Panc1 (cell line): ENCODE results near the gene FFAR2. TPM values are rescaled to one million over a fixed set of nuclear protein-coding genes. Genes with fewer than 3 reads are reported as not detected.

Experiments
- ATAC-seq: fragments of 200-7000 bp; cut with Tn5 transposase; 2 replicates; pipeline ENCODE4 v1.9.1; 2020; ENCODE audit warnings: mild to moderate bottlenecking, moderate library complexity
- BruUV-seq: library from RNA; stranded (reverse); fragments of 400-500 nt; replicated peaks from 2 replicates; lab custom pipeline; 2021; lab: Mats Ljungman, UMichigan
- CTCF ChIA-PET: fragments of 300-600 bp; sonication (Branson Sonifier 250); formaldehyde crosslinking; loops from one replicate; lab custom pipeline; 2022; ENCODE audit warnings: antibody characterized with exemption; lab: Charles Lee
- POLR2A ChIA-PET: fragments of 300-600 bp; sonication (Branson Sonifier 250); formaldehyde crosslinking; loops from one replicate; lab custom pipeline; 2022; ENCODE audit warnings: antibody characterized with exemption; lab: Charles Lee
- DNase-seq: peaks from one replicate; pipeline ENCODE4 v3.0.0-alpha.2; 2010; ENCODE audit warnings: low read depth, low spot score
- H3K27ac ChIP-seq: 2 replicates; pipeline ENCODE4 v1.5.1; 2011; ENCODE audit warnings: mild to moderate bottlenecking, low read length, inconsistent platforms
- H3K27me3 ChIP-seq: fragments of 200-500 bp; sonication (Bioruptor generic); 2 replicates; pipeline ENCODE4 v1.6.0; 2014; ENCODE audit warnings: low read length, inconsistent platforms; ENCODE audit not compliant: control insufficient read depth, insufficient read depth
- H3K36me3 ChIP-seq: fragments of 200-500 bp; sonication (Bioruptor generic); 2 replicates; pipeline ENCODE4 v1.5.1; 2014; ENCODE audit warnings: inconsistent platforms, mild to moderate bottlenecking, low read length, moderate library complexity; ENCODE audit not compliant: control insufficient read depth, insufficient read depth
- H3K4me1 ChIP-seq: 2 replicates; pipeline ENCODE4 v1.5.1; 2011; ENCODE audit warnings: inconsistent platforms, mild to moderate bottlenecking, low read length, moderate library complexity; ENCODE audit not compliant: control insufficient read depth, insufficient read depth
- H3K4me3 ChIP-seq, 2 experiments: 2 replicates each; pipeline ENCODE4 v1.5.1; 2011 to 2012; ENCODE audit warnings: low read depth in 2 of 2, low read length in 2 of 2, mild to moderate bottlenecking in 2 of 2, inconsistent platforms in 1 of 2, moderate library complexity in 1 of 2
- H3K9me3 ChIP-seq: fragments of 200-500 bp; sonication (Bioruptor generic); 2 replicates; pipeline ENCODE4 v1.5.1; 2014; ENCODE audit warnings: low read depth, mild to moderate bottlenecking, inconsistent platforms, low read length, moderate library complexity; ENCODE audit not compliant: control insufficient read depth, insufficient read depth
- POLR2AphosphoS5 ChIP-seq: IDR thresholded peaks from 2 replicates; pipeline ENCODE4 v1.6.1; 2012; ENCODE audit warnings: mild to moderate bottlenecking, low read depth, low read length, moderate library complexity
- SIN3A ChIP-seq: IDR thresholded peaks from 2 replicates; pipeline ENCODE4 v1.6.1; 2012; ENCODE audit warnings: low read depth, mild to moderate bottlenecking, low read length, moderate library complexity, borderline replicate concordance; ENCODE audit not compliant: insufficient read depth
- in situ Hi-C: cut with HindIII; loops from 2 replicates; pipeline ENCODE4 v1.10.0; 2016; ENCODE audit warnings: low sequenced_read_pairs, low pct_unique_long_range_greater_than_20kb
- intact Hi-C: fragments of 100-400 bp; cut with micrococcal nuclease; formaldehyde crosslinking; loops from one replicate; pipeline ENCODE4 v1.10.0; 2022; ENCODE audit not compliant: unreplicated experiment
- total RNA-seq: library from RNA; stranded (reverse); gene quantifications from one replicate; pipeline ENCODE4 v1.2.1, GENCODE V29; 2021; ENCODE audit not compliant: unreplicated experiment
- TF ChIP-seq, protein P1 (sequence below), 2 experiments: IDR thresholded peaks; 2 replicates each; pipeline ENCODE4 v1.6.1; 2011 to 2012; ENCODE audit warnings: low read depth in 2 of 2, control low read depth in 1 of 2, low read length in 1 of 2, mild to moderate bottlenecking in 1 of 2, moderate library complexity in 1 of 2; ENCODE audit not compliant: insufficient read depth in 1 of 2
- TF ChIP-seq, protein P2 (sequence below): fragments of 450-650 bp; IDR thresholded peaks from 2 replicates; pipeline ENCODE4 v1.5.1; 2017; ENCODE audit warnings: mild to moderate bottlenecking

Gene FFAR2
- total RNA-seq, 1 experiment from 2014 or later = not detected

DNA sequence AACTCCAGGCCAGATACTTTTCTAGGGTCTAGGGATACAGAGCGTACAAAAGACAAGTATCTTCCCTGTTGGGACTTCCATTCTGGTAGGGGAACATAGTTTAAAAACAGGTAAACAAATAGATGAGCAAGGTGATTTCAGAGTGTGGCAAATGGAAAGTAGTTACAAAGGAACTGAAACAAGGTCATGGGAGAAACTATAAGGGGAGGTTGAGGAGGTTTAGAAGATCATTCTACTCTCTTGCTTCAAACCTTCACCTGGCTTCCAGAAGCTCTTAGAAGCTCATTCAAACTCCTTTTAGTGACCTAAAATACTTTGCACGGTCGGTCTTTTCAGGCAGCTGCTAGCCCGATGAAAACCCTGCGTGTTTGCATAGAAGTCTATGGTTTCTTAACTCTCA, 9.1 kb downstream of the FFAR2 start:
- Histone ChIP-seq H3K4me3 (no peak overlapping the region), H3K27me3 (peaks cover 4% of the 10 kb centered on the region), H3K4me1 (no peaks in the 10 kb centered on the region), H3K27ac (no peak overlapping the region), H3K36me3 (no peaks in the 10 kb centered on the region), H3K9me3 (no peaks in the 10 kb centered on the region)
- POLR2A ChIA-PET = no interaction called here
- in situ Hi-C loops = no loop called here
- BruUV-seq = no TSS peak
- TF ChIP-seq SIN3A = no peak
- no peak for TF ChIP-seq POLR2AphosphoS5
- TF ChIP-seq, protein P1, sequence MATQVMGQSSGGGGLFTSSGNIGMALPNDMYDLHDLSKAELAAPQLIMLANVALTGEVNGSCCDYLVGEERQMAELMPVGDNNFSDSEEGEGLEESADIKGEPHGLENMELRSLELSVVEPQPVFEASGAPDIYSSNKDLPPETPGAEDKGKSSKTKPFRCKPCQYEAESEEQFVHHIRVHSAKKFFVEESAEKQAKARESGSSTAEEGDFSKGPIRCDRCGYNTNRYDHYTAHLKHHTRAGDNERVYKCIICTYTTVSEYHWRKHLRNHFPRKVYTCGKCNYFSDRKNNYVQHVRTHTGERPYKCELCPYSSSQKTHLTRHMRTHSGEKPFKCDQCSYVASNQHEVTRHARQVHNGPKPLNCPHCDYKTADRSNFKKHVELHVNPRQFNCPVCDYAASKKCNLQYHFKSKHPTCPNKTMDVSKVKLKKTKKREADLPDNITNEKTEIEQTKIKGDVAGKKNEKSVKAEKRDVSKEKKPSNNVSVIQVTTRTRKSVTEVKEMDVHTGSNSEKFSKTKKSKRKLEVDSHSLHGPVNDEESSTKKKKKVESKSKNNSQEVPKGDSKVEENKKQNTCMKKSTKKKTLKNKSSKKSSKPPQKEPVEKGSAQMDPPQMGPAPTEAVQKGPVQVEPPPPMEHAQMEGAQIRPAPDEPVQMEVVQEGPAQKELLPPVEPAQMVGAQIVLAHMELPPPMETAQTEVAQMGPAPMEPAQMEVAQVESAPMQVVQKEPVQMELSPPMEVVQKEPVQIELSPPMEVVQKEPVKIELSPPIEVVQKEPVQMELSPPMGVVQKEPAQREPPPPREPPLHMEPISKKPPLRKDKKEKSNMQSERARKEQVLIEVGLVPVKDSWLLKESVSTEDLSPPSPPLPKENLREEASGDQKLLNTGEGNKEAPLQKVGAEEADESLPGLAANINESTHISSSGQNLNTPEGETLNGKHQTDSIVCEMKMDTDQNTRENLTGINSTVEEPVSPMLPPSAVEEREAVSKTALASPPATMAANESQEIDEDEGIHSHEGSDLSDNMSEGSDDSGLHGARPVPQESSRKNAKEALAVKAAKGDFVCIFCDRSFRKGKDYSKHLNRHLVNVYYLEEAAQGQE (IDR thresholded peaks at IDR 0.05; ENCODE audit: insufficient read depth in 1 of 2, low read depth in 2 of 2, low read length in 1 of 2) = no peak
- TF ChIP-seq, protein P2, sequence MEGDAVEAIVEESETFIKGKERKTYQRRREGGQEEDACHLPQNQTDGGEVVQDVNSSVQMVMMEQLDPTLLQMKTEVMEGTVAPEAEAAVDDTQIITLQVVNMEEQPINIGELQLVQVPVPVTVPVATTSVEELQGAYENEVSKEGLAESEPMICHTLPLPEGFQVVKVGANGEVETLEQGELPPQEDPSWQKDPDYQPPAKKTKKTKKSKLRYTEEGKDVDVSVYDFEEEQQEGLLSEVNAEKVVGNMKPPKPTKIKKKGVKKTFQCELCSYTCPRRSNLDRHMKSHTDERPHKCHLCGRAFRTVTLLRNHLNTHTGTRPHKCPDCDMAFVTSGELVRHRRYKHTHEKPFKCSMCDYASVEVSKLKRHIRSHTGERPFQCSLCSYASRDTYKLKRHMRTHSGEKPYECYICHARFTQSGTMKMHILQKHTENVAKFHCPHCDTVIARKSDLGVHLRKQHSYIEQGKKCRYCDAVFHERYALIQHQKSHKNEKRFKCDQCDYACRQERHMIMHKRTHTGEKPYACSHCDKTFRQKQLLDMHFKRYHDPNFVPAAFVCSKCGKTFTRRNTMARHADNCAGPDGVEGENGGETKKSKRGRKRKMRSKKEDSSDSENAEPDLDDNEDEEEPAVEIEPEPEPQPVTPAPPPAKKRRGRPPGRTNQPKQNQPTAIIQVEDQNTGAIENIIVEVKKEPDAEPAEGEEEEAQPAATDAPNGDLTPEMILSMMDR = no peak
- intact Hi-C loops = no loop called here
- DNase-seq (no peak), ATAC-seq (no peak)
- CTCF ChIA-PET = no interaction called here

DNA sequence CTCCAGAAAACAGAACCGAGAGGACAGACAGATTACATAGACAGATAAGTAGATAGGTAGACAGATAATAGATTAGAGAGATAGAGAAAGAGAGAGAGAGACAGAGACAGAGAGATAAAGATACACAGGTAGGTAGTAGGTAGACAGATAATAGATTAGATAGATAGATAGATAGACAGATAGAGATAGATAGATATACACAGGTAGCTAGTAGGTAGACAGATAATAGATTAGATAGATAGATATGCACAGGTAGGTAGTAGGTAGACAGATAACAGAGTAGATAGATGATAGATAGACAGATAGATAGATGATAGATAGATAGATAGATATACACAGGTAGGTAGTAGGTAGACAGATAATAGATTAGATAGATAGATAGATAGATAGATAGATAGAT, 10.1 kb downstream of the FFAR2 start:
- intact Hi-C loops = no loop called here
- CTCF ChIA-PET = no interaction called here
- DNase-seq = no peak
- Histone ChIP-seq H3K4me3 (no peak overlapping the region), H3K27me3 (peaks cover 2% of the 10 kb centered on the region; the same call in 1 of the 2 replicates), H3K9me3 (no peaks in the 10 kb centered on the region), H3K27ac (no peak overlapping the region), H3K4me1 (no peaks in the 10 kb centered on the region), H3K36me3 (no peaks in the 10 kb centered on the region)
- no peak for ATAC-seq
- BruUV-seq = no TSS peak
- POLR2A ChIA-PET = no interaction called here
- TF ChIP-seq, protein P1 (IDR thresholded peaks at IDR 0.05; ENCODE audit: insufficient read depth in 1 of 2, low read depth in 2 of 2, low read length in 1 of 2) = no peak
- in situ Hi-C loops = no loop called here
